Stimulated activated CD4-positive, alpha-beta T cell treated with anti-CD3 and anti-CD28 coated beads, TNF-alpha, amount 100 ng/mL, for 48 hours (primary cell): ENCODE data around the gene BCL10.

Experiments used
- DNase-seq, 3 donors: peaks; one replicate each; pipeline ENCODE4 v3.0.0-alpha.2; 2020; ENCODE audit warnings: low read depth in 3 of 3

Gene BCL10

DNA sequence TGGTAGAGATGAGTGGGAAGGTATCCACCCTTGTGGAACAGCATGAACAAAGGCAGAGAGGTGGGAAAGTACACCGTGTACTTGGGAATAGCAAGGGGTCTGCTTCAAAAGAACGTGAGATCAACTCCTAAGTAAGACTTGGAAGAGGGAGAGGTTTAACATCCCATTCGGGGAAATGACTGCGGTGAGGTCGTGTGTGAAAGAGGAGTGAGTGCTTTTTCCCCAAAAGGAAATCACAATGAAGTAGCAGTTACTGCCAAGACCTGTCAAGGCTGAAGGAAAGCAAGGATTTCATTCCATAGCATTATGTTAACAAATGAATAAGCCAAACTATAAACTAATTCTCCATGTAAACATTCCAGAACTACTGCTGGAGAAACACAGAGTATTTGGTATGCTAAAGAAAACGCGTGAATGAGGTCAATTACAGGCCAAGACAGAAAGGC, 55.7 kb downstream of the BCL10 start:
- no peak for DNase-seq

DNA sequence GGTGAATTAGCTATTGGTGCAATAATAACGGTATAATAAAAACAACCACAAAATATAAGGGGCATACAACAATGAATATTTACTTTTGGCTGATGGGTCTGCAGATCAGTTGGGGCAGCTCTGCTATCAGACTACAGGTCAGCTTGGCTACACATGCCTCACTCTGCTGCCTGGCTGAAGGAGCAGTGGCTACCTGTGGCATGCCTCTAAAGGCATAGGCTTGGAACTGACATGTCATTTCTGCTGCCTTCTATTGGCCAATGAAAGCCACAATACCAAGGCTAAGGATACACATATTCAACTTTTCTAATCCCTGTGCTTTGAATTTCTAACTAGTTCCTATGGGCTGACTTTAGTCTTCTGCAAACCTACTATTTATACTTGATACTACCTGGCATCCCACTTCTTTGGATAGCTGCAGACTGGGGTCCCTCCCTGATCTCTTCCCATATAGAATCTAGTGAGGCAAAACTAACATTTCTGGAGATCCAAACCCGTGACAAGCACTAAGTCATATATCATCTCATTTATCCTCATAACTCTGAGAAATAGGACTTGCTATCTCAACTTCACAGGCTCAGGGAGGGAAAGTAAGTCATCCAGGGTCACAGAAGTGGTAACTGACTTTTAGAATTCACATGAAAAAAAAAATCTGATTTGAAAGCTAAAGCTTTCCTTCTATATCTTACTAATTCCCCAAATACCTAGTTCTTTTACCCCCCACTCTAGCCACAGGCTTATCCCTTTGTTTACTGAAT, 56.4 kb downstream of the BCL10 start:
- DNase-seq: no peak

DNA sequence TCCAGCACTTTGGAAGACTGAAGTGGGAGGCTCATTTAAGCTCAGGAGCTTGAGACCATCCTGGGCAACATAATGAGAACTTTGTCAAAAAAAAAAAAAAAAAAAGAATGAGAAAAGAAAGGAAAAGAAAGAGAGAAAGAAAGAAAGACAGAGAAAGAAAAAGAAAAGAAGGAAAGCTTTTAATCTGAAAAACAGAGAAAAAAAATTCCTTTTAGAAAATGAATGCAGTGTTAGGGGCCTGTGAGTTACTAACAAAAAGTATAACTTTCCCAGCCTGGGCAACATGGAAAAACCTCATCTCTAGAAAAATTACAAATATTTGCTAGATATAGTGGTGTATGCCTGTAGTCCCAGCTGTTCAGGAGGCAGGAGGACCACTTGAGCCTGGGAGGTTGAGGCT, 59.7 kb downstream of the BCL10 start:
- no peak for DNase-seq
